Muscle of leg (tissue), 11 donors: ENCODE data around the gene GYPE. TPM values are rescaled to one million over a fixed set of nuclear protein-coding genes. Genes with fewer than 3 reads are reported as not detected.
"Not testable (repeated sequence)": the region's sequence is repeated elsewhere in the genome, so short reads cannot be mapped to it uniquely, and the experiment has no call there.

ENCODE experiments used
- DNase-seq: peaks from one replicate; pipeline ENCODE4 v3.0.0; 2013
- H3K27ac ChIP-seq: one replicate; pipeline ENCODE4 v1.5.1; 2013; ENCODE audit warnings: mild to moderate bottlenecking, low read length, control low read depth
- H3K27me3 ChIP-seq: one replicate; pipeline ENCODE4 v1.6.1; 2013; ENCODE audit warnings: low read length; ENCODE audit not compliant: control insufficient read depth, insufficient read depth
- H3K36me3 ChIP-seq: one replicate; pipeline ENCODE4 v1.6.1; 2013; ENCODE audit warnings: low read length; ENCODE audit not compliant: control insufficient read depth, insufficient read depth
- H3K4me1 ChIP-seq: one replicate; pipeline ENCODE4 v1.6.1; 2013; ENCODE audit warnings: low read length; ENCODE audit not compliant: control insufficient read depth, insufficient read depth
- H3K4me3 ChIP-seq: one replicate; pipeline ENCODE4 v1.5.1; 2013; ENCODE audit warnings: low read length, control low read depth
- H3K9me3 ChIP-seq: replicated peaks from 2 replicates; pipeline ENCODE4 v1.6.1; 2013; ENCODE audit warnings: low read depth, low read length; ENCODE audit not compliant: control insufficient read depth
- whole genome bisulfite sequencing: methylation state at CpG from one replicate; pipeline ENCODE4 v1.1.5; 2013; ENCODE audit warnings: missing lambda C conversion rate; ENCODE audit not compliant: insufficient coverage; 5-methylcytosine and 5-hydroxymethylcytosine counted together
- polyA plus RNA-seq, 8 donors: library from polyadenylated mRNA; unstranded; fragments of 120-200 nt; gene quantifications; one replicate each; pipeline versions ENCODE4 v1.2.1 to v1.2.3, GENCODE V29; 2013; ENCODE audit warnings: inconsistent platforms in 1 of 8, low replicate concordance in 1 of 8; ENCODE audit not compliant: insufficient read length in 8 of 8, insufficient read depth in 1 of 8
- total RNA-seq: library from RNA; stranded (reverse); fragments of 120-200 nt; gene quantifications from one replicate; pipeline ENCODE4 v1.2.4, GENCODE V29; 2013

The GYPE gene
- total and polyA plus RNA-seq, 9 donors, result 1.1 to 2.2 (median 1.8) TPM

DNA sequence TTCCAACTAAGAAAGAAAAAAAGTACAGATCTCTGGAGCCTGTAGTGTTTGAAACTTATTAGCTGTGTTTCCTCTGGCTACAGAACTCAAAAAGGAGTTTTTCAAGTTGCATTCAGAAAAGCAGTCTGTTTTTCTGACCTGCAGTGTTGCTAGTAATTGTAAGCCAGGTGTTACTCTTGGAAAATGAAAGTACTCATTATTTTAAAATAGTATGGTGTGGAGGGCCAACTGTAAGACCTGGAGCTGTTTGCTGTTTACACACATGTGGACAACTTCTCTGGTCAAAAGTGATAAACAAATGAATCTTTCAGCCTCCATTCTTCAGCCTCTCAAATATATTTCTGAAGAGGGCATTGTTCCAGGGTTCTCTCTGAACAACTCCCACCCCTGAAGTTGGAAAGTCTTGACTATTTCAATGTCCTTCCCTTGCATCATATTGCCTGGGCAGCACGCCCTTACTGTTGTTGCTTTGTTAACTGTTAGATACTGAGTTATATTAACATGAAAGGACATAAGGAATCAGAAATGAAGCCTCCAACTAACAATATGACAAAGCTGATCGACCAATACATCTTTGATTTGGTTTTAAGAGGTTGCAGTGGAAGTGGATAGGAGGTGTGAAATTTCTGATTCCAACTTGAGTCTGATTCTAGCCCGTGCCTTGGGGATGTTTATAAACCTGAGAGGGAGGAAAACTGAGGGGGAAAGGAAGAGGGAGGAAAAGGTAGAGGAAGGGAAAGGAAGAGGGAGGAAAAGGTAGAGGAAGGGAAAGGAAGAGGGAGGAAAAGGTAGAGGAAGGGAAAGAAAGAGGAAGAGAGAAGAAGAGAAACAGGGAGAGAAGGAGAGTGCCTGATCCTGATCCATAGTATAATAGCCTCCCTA lies 62.5 kb downstream of the GYPE start:
- H3K4me3 ChIP-seq, H3K27ac ChIP-seq, H3K36me3 ChIP-seq, H3K27me3 ChIP-seq, H3K9me3 ChIP-seq, H3K4me1 ChIP-seq: not testable (repeated sequence)
- WGBS, result no CpG with 5 or more reads among the region's 3 CpGs
- peak; percentile 40 for DNase-seq

- not testable (repeated sequence) for DNase-seq, H3K9me3 ChIP-seq, H3K4me1 ChIP-seq, H3K27ac ChIP-seq, H3K4me3 ChIP-seq, H3K36me3 ChIP-seq, H3K27me3 ChIP-seq
- 72% methylated on average over 3 of the region's 7 CpGs for WGBS
Observed at GRCh38 chr4:143839413-143839812, 65.9 kb downstream of the GYPE start.

GRCh38 chr4:143834196-143834595 lies 71.2 kb downstream of the GYPE start:
- H3K4me1 ChIP-seq, H3K36me3 ChIP-seq, DNase-seq, H3K27ac ChIP-seq, H3K27me3 ChIP-seq, H3K4me3 ChIP-seq, H3K9me3 ChIP-seq: not testable (repeated sequence)
- WGBS, result 80% methylated on average over 1 of the region's 4 CpGs

GRCh38 chr4:143833676-143834075 lies 71.7 kb downstream of the GYPE start:
- not testable (repeated sequence) for H3K27ac ChIP-seq, H3K4me3 ChIP-seq, H3K9me3 ChIP-seq, DNase-seq, H3K4me1 ChIP-seq, H3K36me3 ChIP-seq, H3K27me3 ChIP-seq
- WGBS, result no CpG with 5 or more reads among the region's 2 CpGs

DNA sequence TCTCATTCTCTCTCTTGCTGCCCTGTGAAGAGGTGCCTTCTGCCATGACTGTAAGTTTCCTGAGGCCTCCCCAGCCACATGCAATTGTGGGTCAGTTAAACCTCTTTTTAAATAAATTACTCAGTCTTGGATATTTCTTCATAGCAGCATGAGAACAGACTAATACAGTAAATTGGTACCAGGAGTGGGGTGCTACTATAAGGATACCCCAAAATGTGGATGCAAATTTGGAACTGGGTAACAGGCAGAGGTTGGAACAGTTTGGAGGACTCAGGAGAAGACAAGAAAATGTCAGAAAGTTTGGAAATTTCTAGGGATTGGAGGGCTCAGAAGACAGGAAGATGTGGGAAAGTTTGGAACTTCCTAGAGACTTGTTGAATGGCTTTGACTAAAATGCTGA lies 74.8 kb downstream of the GYPE start:
- H3K9me3 ChIP-seq, H3K4me1 ChIP-seq, H3K27me3 ChIP-seq, H3K36me3 ChIP-seq, H3K4me3 ChIP-seq, H3K27ac ChIP-seq, DNase-seq: not testable (repeated sequence)

- not testable (repeated sequence) for H3K27ac ChIP-seq, H3K27me3 ChIP-seq, H3K9me3 ChIP-seq, DNase-seq, H3K4me1 ChIP-seq, H3K4me3 ChIP-seq, H3K36me3 ChIP-seq
- 94% methylated on average over 3 of the region's 4 CpGs for WGBS
Observed at GRCh38 chr4:143829239-143829620, 76.1 kb downstream of the GYPE start.

Other genes starting within 250 kb of the GYPE start
- 0.13 TPM for gene FREM3, start 204.9 kb downstream of the GYPE start, total RNA-seq
- under 1 TPM; 0.05 to 0.64 (median 0.26) TPM for gene FREM3, start 204.9 kb downstream of the GYPE start, polyA plus RNA-seq
- gene GYPB, start 113.8 kb upstream of the GYPE start, total RNA-seq, result 5.3 TPM
- 1 to 10 TPM; 1.2 to 5.6 (median 2.7) TPM for gene GYPB, start 113.8 kb upstream of the GYPE start, polyA plus RNA-seq
- 5.2 TPM for gene GYPA, start 235.2 kb upstream of the GYPE start, total RNA-seq
- gene GYPA, start 235.2 kb upstream of the GYPE start, polyA plus RNA-seq, result 1 to 10 TPM; 2.8 to 8.1 (median 4.1) TPM